ENCODE results near the gene CLK4. TPM values are rescaled to one million over a fixed set of nuclear protein-coding genes. Genes with fewer than 3 reads are reported as not detected.

CLK4 gene
- total RNA-seq, 1 donor from 2014 or later: 23.7 TPM

GRCh38 chr5:178553517-178553916, 73.3 kb downstream of the CLK4 start:
- peak; percentile 16 for DNase-seq (ENCODE audit: low spot score)

Other genes starting within 250 kb of the CLK4 start
- 0.86 TPM for gene COL23A1, start 36.7 kb downstream of the CLK4 start, total RNA-seq
- gene ZNF354A, start 103.6 kb upstream of the CLK4 start, total RNA-seq: 13.8 TPM
- gene ZNF354B, start 232.9 kb upstream of the CLK4 start, total RNA-seq: 14.6 TPM